H1 (cell line): ENCODE data around the gene DIP2B. TPM values are rescaled to one million over a fixed set of nuclear protein-coding genes. Genes with fewer than 3 reads are reported as not detected.

Experiments
- CEBPB ChIP-seq: IDR thresholded peaks from 2 replicates; pipeline ENCODE4 v1.6.1; 2012; ENCODE audit warnings: low read depth, low read length
- CHD1 ChIP-seq: IDR thresholded peaks from 2 replicates; pipeline ENCODE4 v1.6.1; 2012; ENCODE audit warnings: low read depth, low read length, improper control_type of control experiment
- EP300 ChIP-seq, 2 experiments: IDR thresholded peaks; 1 replicate in 1 of 2; 2 replicates in 1 of 2; pipeline ENCODE4 v1.6.1; 2011 to 2012; ENCODE audit warnings: low read depth in 2 of 2, low read length in 2 of 2, mild to moderate bottlenecking in 2 of 2, borderline replicate concordance in 1 of 2, inconsistent platforms in 1 of 2, moderate library complexity in 1 of 2
- POLR2AphosphoS5 ChIP-seq: IDR thresholded peaks from 2 replicates; pipeline ENCODE4 v1.6.1; 2011; ENCODE audit warnings: low read depth, low read length
- POU5F1 ChIP-seq: IDR thresholded peaks from 2 replicates; pipeline ENCODE4 v1.6.1; 2011; ENCODE audit warnings: low read depth, mild to moderate bottlenecking, low read length, moderate library complexity
- polyA plus RNA-seq, 7 experiments: library from polyadenylated mRNA; depleted of rRNA in 3 of 7; stranded (reverse) in 5 of 7; unstranded in 2 of 7; fragments of >200 nt in 5 of 7; fragments of 200-250 nt in 2 of 7; gene quantifications; 1 replicate in 5 of 7; 2 replicates in 1 of 7; 4 replicates in 1 of 7; pipeline versions ENCODE4 v1.2.1 to v1.2.3, GENCODE V29; 2011 to 2013; ENCODE audit warnings: missing spikeins in 2 of 7, mixed read lengths in 2 of 7
- total RNA-seq: library from RNA; stranded (reverse); fragmentation: NEBNext Ultra II Directional; extraction: Animal tissue kit (Norgen Biotek cat#: 25700); gene quantifications from 2 replicates; pipeline ENCODE4 v1.2.1, GENCODE V29; 2021

DIP2B gene
- total and polyA plus RNA-seq, 2 of the 8 experiments (the other 6 are each of a cell fraction or from before 2014, with no cell fraction given) = 11.1 to 29.6 TPM

DNA sequence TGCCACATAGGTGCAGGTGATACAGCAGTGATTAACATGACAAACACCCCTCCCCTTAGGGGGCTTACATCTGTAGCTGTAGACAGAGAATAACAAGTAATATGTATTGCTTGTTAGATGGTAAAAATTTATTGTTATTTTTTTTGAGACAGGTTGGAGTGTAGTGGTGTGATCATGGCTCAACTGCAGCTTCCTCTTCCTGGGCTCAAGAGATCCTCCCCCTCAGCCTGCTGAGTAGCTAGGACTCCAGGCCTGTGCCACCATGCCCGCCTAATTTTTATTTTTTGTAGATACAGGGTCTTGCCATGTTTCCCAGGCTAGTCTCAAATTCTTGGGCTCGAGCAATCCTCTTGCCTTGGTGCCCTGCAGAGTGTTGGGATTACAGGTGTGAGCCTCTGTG, 19.8 kb downstream of the DIP2B start (continued):
- TF ChIP-seq CHD1 (no peak), EP300 (IDR thresholded peaks at IDR 0.05; ENCODE audit: borderline replicate concordance in 1 of 2, low read depth in 2 of 2, low read length in 2 of 2) (no peak), POU5F1 (no peak), CEBPB (no peak), POLR2AphosphoS5 (no peak)
